Osteocyte (in vitro differentiated cells): ENCODE data around the gene HOXD3. TPM values are rescaled to one million over a fixed set of nuclear protein-coding genes. Genes with fewer than 3 reads are reported as not detected.
A peak's percentile ranks its signal among the peaks of the same experiment; 100 is the strongest.

Experiments used
- DNase-seq: peaks from one replicate; pipeline ENCODE4 v3.0.0; 2021; ENCODE audit warnings: mixed read lengths; ENCODE audit not compliant: unreplicated experiment; ENCODE audit errors: extremely low spot score
- H3K27ac Mint-ChIP-seq: one replicate; pipeline ENCODE4 v1.8.0; 2021; ENCODE audit warnings: mild to moderate bottlenecking, mixed read lengths; ENCODE audit not compliant: unreplicated experiment
- H3K27me3 Mint-ChIP-seq: one replicate; pipeline ENCODE4 v1.8.0; 2021; ENCODE audit warnings: mixed read lengths; ENCODE audit not compliant: unreplicated experiment
- H3K36me3 Mint-ChIP-seq: one replicate; pipeline ENCODE4 v1.8.0; 2021; ENCODE audit warnings: mixed read lengths; ENCODE audit not compliant: unreplicated experiment
- H3K4me1 Mint-ChIP-seq: one replicate; pipeline ENCODE4 v1.8.0; 2021; ENCODE audit warnings: mixed read lengths; ENCODE audit not compliant: unreplicated experiment
- H3K4me3 Mint-ChIP-seq: one replicate; pipeline ENCODE4 v1.8.0; 2021; ENCODE audit warnings: mild to moderate bottlenecking, moderate library complexity, mixed read lengths; ENCODE audit not compliant: unreplicated experiment
- H3K9me3 Mint-ChIP-seq: one replicate; pipeline ENCODE4 v1.8.0; 2021; ENCODE audit warnings: mixed read lengths; ENCODE audit not compliant: unreplicated experiment
- total RNA-seq: library from RNA; stranded (reverse); gene quantifications from 2 replicates; pipeline ENCODE4 v1.2.1, GENCODE V29; 2021
- TF ChIP-seq, protein P1 (sequence below): fragments of 200-600 bp; sonication (generic); IDR thresholded peaks from 2 replicates; pipeline ENCODE4 v1.5.0; 2021; ENCODE audit warnings: antibody characterized with exemption, mild to moderate bottlenecking, moderate library complexity

HOXD3 gene
- total RNA-seq, 1 donor from 2014 or later = not detected

GRCh38 chr2:176117823-176118371, 39.2 kb upstream of the HOXD3 start:
- Mint-ChIP-seq H3K4me3 (no peak overlapping the region), H3K9me3 (peaks cover 3% of the 10 kb centered on the region), H3K27ac (no peak overlapping the region), H3K27me3 (peaks cover 88% of the 10 kb centered on the region), H3K4me1 (peaks cover 3% of the 10 kb centered on the region), H3K36me3 (peaks cover 1% of the 10 kb centered on the region)
- DNase-seq = no peak
- TF ChIP-seq, protein P1, sequence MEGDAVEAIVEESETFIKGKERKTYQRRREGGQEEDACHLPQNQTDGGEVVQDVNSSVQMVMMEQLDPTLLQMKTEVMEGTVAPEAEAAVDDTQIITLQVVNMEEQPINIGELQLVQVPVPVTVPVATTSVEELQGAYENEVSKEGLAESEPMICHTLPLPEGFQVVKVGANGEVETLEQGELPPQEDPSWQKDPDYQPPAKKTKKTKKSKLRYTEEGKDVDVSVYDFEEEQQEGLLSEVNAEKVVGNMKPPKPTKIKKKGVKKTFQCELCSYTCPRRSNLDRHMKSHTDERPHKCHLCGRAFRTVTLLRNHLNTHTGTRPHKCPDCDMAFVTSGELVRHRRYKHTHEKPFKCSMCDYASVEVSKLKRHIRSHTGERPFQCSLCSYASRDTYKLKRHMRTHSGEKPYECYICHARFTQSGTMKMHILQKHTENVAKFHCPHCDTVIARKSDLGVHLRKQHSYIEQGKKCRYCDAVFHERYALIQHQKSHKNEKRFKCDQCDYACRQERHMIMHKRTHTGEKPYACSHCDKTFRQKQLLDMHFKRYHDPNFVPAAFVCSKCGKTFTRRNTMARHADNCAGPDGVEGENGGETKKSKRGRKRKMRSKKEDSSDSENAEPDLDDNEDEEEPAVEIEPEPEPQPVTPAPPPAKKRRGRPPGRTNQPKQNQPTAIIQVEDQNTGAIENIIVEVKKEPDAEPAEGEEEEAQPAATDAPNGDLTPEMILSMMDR = no peak

DNA sequence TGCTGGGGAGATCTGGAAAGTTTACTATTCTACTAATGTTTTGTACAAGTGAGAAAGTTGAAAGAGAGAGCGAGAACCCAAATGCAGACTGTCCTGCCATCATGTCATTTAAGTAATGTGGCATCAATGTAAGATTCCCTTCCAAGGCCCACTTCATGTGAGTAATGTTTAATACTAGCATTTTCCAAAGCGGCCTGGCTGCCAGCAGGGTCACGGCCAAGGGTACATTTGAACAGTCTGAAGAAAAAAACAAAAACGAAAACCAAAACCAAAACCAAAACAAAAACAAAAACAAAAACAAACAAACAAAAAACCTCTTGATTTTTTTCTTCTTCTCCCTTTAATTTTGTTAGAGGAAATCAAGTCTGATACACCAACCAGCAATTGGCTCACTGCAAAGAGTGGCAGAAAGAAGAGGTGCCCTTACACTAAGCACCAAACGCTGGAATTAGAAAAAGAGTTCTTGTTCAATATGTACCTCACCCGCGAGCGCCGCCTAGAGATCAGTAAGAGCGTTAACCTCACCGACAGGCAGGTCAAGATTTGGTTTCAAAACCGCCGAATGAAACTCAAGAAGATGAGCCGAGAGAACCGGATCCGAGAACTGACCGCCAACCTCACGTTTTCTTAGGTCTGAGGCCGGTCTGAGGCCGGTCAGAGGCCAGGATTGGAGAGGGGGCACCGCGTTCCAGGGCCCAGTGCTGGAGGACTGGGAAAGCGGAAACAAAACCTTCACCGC, 38.3 kb upstream of the HOXD3 start:
- H3K27ac Mint-ChIP-seq = no peak overlapping the region

DNA sequence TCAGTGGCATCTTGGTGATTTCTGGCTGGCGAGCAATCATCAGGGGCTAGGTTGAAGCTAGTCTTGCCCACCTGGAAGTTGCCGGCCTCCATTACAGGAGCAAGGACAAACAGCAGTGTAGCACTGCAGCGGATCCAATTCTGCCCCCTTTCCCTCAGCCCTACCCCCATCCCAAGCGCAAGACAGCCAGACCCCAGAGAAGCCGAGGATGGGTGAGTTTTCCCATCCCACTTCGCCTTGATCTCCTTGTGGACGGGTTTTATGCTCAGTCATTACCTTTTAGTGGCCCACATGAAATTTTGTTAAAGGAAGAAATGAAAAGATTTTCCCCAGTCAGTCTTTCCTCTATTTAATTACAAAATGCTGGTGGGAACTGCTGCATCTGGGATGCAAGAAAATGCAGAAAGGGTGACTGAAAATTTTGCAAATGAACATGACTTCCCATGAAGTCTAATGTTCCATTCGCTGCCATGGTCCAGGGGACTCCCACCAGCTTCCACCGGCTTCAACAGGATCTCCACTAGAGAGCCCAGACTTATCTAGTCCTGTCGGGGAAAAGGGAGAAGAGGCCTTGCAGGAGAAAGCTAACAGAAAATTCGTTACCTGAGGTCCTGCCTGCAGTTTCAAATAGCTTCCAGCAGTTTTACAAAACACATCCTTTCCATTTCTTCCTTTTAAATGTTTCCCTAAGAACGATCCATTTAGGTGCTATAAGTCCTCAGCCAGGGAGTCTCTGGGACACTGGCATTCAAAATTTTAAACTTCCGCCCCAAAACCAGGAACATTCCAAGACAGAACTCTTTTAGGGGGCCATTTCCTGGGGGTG, 36.5 kb upstream of the HOXD3 start:
- DNase-seq = no peak
- peaks cover 86% of the 10 kb centered on the region for H3K27me3 Mint-ChIP-seq
- TF ChIP-seq, protein P1 = no peak
- peaks cover 4% of the 10 kb centered on the region for H3K36me3 Mint-ChIP-seq
- peaks cover 8% of the 10 kb centered on the region for H3K4me1 Mint-ChIP-seq
- no peak overlapping the region for H3K4me3 Mint-ChIP-seq
- H3K27ac Mint-ChIP-seq = no peak overlapping the region
- peaks cover 3% of the 10 kb centered on the region for H3K9me3 Mint-ChIP-seq

More for the DNA sequence above, 38.3 kb upstream of the HOXD3 start:
- Mint-ChIP-seq H3K27me3 (peaks cover 86% of the 10 kb centered on the region), H3K36me3 (peaks cover 1% of the 10 kb centered on the region), H3K4me3 (no peak overlapping the region), H3K4me1 (peaks cover 6% of the 10 kb centered on the region), H3K9me3 (peaks cover 3% of the 10 kb centered on the region)
- DNase-seq = no peak
- TF ChIP-seq, protein P1 = peak; percentile 28

DNA sequence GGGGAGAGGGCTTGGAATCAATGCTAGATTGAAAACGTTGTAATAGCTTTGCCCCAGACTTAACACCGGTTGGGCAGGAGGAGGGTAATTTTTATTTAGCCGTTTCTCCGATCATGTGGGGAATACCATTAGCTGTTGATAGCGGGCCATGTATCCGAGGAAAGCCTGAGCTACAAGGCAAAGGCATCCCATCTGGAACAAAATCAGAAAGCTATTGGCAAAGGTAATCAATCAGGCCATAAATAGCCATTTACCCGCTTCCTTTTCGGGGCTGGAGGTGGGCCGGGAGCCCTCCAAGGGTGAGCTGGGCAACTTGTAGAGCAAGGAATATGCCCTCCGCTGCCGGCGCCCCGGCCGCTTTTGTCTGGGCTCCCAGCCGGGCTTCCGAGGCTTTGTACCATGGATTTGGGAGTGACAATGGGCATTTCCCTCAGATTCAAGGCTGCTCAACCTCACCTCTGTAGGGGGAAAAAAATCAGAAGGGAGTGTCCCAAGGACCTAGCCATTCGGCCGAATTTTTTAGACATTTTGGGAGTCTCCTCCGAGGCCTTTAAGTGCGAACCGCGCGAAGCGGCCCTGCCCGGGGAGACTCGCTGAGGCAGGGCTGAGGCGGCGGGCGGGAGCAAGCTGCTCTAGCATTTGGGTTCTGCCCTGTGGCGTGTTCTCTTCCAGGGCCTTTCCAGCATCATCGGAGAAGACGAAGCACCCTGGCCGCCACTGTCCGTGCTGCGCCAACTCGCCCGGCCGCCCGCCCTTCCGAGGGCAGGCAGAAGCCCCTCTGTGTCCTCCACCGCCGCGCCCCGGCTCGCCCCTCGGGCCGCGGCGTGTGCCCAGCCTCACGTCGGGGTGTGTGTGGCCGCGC, 35.7 kb upstream of the HOXD3 start:
- H3K4me3 Mint-ChIP-seq = no peak overlapping the region
- peaks cover 3% of the 10 kb centered on the region for H3K9me3 Mint-ChIP-seq

More for the DNA sequence above, 35.7 kb upstream of the HOXD3 start:
- no peak for DNase-seq
- Mint-ChIP-seq H3K36me3 (peaks cover 4% of the 10 kb centered on the region), H3K27me3 (peaks cover 86% of the 10 kb centered on the region), H3K27ac (no peak overlapping the region), H3K4me1 (peaks cover 8% of the 10 kb centered on the region)
- TF ChIP-seq, protein P1 = no peak
